GM18508 (cell line): Measurements from ENCODE around the gene UBE2D2.
"Not testable (repeated sequence)": the region's sequence is repeated elsewhere in the genome, so short reads cannot be mapped to it uniquely, and the experiment has no call there.

Experiments
- ATAC-seq: cut with Tn5 transposase; IDR thresholded peaks from one replicate; pipeline ENCODE4 v1.9.1; 2021; ENCODE audit warnings: moderate number of reproducible peaks; ENCODE audit not compliant: insufficient read depth, unreplicated experiment

UBE2D2 gene

DNA sequence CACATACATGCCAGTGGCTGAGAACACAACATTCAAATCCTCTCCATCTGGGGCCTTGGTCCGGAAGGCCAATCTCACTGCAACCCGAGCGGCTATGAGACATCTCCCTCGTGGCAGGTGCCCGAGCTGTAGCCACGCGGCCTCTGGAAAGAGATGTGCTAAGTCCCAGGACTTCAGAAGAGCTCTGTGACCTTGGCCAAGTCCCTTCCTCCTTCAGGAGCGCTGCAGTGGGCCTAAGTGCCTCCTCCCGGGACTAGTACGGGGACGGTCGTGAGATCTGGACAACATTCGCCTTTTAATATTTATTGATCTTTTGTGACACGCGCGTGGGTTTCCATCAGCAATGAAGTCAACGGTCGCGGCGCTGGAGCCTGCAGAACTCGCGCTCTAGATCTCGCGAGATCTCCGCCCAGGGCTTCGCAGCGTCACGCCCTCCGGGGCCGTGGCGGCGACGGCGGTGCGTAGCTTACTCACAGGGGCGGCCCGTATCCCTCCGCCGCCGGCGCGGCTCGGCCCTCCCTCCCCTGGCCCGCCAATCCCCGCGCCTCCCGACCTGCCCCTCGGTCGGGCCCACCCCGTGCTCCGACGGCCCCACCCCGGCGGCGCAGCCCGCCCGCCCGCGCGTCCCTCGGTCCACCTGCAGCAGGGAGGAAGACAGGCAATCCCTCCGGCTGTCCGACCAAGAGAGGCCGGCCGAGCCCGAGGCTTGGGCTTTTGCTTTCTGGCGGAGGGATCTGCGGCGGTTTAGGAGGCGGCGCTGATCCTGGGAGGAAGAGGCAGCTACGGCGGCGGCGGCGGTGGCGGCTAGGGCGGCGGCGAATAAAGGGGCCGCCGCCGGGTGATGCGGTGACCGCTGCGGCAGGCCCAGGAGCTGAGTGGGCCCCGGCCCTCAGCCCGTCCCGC, at the start of gene UBE2D2:
Gene UBE2D2 (plus strand): TSS at position 588 of the 903 bp plus-strand sequence. CDS start 453 bp downstream, outside the sequence.
- ATAC-seq: peak; percentile 59

DNA sequence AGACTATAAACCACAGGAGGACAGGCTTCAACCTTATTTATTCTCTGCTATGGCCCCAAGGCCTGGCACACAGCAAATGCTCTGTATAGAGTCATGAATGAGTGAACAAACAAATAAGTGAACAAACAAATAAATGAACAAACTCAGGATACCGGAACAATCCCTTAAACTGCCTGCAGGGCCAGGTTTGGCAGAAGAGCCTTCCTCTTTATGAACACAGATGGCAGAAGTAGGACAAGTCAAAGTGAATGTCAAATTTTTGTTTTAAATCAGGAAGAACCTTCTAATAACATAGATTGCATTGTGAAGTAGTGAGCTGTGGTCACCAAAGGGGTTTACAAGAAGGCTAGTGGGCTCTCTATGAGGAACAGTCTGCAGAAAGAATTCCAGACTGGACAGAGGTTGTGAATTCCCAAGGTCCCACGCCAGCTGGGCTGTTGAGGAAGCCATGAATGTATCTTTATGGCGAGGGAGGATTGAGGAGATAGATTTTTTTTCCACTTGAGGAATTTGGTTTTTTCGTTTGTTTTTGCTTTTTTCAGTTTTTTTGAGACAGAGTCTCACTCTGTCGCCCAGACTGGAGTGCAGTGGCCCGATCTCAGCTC, 48.3 kb upstream of the UBE2D2 start:
- no peak for ATAC-seq

DNA sequence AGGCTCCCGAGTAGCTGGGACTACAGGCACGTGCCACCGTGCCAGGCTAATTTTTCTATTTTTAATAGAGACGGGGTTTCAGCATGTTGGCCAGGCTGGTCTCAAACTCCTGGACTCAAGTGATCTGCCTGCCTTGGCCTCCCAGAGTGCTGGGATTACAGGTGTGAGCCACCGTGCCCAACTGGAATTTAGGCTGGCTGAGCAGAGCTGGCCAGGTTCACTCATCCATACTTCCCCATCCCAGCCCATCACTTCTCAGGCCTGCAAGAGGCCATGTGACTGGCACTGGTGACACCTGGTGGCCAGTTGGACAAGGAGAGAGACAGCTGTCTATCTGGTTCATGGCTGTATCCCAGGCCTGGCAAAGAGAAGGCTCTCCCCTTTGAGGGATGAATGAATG, 47.7 kb upstream of the UBE2D2 start:
- ATAC-seq: not testable (repeated sequence)

DNA sequence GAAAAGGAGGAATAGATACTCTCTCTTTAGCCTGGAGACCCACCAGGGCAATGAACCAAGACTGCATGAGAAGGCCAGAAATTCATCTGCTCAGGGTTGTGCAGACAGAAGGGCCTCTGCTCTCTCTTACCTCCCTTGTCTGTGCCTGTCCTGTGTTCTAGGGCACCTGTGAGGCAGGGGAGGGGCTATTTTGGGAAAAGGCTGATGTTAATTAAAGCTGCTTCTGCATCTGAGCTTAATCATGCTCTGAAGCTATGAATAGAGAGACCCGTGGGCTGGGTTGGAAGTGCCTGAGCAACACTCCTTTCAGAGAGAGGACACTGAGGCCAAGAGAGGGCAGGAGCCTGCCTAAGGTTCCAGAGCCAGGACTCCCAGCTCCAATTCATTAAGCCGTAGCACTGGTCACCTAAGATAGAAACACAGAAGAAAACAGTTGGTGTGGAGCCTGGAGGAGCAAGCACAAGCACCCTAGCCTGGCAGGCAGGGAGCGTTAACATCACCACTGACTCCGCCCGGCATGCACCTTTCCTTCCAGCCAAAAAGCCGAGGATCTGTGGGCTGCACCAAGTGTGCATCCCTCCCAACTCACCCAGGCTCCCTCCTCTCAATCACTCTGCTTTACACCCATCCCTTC, 47.2 kb upstream of the UBE2D2 start:
- ATAC-seq: no peak

DNA sequence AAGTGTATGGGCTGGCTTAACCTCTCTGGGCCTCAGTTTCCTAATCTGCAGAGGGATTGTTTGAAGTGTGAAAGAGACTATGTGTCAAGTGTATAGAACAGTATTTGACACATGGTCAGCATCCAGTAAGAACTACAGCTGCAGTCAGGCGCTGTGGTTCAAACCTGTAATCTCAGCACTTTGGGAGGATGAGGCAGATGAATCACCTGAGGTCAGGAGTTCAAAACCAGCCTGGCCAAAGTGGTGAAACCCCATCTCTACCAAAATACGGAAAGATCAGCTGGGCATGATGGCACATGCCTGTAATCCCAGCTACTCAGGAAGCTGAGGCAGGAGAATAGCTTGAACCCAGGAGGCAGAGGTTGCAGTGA, 46.7 kb upstream of the UBE2D2 start:
- ATAC-seq: no peak

DNA sequence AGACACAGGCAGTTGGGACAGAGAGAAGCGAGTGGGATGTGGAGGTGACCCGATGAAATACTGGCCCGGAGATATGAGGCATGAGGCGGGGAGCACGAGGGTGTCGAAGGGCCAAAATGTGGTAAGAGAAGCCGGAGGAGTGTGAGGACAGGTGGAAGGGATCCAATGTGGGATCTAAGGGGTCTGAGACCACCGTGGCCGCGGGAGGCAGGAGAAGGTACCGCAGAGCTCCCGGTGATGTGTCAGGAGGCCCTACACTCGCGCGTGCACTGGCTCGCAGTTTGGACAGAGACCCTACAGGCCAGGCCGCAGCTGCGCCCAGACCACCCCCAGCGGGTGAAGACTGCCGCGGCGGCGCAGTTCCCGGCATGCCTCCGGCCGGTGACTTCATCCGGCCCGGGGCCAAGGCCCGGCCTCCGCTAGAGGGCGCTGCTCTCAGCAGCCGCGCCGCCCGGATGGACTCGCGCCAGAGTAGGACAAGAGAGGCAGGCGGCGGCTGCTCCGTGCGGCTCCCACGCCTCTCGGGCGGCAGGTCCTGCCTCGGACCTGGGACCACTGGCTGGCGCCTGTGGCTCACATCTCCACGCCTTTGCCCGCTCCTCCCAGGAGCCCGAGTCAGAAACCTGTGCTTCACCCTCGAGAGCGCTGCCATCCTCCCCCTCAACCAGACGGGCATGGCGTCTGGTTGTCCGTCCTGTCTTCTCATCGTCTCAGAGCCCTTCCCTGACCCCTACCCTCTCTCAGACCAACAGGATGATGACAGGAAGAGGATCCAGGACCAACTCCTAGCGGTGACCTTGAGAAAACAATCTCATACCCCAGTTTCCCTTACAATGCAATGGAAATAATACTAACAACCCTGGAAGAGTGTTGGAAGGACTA, 43.2 kb upstream of the UBE2D2 start:
- no peak for ATAC-seq

DNA sequence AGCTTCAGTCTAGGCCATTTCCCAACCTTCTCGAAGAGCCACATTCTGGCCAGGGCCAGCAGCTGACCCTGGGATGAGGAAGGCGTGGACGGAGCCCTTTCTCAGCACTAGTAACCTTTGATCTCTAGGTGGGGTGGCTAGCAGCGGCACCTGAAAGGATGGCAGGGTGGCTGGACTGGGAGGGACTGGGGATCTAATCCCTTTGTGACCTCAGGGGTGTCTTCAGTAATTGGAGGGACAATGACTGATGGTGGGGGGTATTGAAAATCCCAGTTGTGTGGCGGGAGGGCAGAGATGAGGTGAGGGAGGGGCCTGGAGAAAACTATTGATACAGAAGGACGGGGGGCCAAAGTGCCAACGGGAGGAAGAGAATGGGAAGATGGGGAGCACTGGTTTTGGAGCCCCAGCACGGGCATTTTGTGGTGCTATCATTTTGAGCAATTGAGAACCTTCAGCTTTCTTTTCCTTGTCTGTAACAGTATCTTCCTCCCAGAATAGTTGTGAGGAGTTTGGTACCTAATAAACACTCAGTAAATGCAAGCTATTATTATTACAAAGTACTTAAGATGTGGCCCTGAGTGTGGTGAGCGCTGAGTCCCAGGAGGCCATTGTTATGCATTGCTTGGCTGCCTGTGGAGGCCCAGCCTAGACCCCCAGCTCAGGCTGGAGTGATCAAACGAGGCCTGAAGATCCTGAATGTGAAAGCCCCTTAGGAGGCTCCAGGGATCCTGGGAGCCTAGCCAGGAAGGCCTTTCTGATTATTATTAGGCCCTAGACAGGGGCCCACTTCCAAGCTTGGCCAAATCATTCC, 37.3 kb upstream of the UBE2D2 start:
- ATAC-seq: no peak

DNA sequence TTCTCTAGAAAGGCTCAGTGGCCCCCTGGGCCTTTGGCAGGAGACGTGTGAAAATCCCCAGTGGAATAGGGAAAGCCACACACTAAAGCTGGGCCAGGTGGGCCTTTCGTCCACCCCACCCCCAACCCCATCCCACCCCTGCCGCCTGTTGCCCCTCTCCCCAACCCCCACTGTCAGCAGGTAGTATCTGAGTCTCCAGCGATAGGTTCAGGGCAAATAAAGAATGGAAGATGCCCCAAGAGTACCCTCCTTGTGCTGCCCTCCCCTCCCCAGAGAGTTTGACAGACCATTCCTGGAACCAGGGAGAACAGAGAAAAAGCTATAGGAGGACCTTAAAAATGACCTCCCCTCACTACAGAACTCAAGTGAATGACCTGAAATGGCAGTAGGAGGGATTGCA, 36.7 kb upstream of the UBE2D2 start:
- no peak for ATAC-seq

DNA sequence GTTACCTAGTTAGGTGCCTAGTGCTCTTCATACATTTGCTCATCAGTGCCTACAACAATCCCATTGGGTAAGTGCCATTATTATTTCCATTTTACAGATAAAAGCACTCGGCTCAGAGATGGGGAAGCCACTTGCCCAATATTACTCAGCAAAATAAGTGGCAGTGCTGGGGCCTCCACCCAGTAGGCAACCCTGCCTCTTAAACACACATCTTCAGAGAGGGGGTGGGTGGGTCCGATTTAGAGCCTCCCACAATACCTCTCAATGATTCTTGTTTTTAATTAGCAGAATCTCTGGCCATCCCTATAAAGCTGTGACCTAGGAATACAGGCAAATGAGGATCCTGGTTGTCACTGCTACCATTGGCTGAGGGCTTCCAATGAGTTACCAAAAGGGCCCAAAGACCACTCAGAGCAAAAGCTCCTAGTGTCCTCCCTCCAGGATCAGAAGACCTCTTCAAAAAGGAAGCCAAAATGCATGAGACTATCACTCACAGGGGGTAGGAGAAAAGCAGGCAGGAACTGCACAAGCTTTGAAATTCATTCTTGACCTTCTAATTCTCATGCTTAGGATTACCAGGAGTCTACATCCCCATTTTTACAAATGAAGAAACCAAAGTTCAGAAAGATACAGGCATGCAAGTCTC, 36.1 kb upstream of the UBE2D2 start:
- no peak for ATAC-seq

DNA sequence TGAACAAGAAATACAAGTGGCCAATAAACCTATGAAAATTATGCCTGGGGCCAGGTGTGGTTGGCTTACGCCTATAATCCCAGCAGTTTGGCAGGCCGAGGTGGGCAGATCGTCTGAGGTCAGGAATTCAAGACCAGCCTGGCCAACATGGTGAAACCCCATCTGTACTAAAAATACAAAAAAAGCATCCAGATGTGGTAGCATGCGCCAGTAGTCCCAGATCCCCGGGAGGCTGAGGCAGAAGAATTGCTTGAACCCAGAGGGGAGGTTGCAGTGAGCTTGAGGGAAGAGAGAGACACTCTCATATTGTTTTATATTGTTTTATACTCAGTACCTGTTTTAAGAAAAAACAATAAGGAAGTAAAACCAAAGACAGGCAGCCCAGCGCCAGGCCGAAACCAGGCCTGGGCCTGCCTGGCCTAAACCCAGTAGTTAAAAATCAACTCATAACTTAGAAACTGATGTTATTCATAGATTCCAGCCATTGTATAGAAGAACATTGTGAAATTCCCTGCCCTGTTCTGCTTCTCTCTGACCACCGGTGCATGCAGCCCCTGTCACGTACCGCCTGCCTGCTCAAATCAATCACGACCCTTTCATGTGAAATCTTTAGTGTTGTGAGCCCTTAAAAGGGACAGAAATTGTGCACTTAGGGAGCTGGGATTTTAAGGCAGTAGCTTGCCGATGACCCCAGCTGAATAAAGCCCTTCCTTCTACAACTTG, 35.4 kb upstream of the UBE2D2 start:
- ATAC-seq: not testable (repeated sequence)

DNA sequence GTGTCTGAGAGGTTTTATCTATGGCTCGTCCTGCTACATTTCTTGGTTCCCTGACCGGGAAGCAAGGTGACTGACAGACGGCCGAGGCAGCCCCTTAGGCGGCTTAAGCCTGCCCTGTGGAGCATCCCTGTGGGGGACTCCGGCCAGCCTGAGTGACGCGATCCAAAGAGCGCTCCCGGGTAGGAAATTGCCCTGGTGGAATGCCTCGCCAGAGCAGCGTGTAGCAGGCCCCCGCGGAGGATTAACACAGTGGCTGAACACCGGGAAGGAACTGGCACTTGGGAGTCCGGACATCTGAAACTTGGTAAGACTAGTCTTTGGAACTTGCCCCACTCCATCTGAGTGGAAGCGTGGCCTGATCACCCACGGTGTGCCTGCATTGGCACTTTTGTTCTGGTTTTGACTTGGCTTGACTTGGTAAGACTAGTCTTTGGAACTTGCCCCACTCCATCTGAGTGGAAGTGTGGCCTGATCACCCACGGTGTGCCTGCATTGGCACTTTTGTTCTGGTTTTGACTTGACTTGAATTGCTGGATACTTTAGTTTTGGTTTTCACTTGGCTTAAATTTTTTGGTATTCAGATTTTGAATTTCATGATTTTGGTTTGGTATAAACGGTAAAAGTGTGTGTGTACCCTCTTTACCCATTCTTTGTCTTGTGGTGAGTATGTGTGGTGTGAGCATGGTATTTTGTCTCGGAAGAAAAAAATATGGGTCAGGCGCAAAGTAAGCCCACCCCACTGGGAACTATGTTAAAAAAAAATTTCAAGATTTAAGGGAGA, 34.6 kb upstream of the UBE2D2 start:
- not testable (repeated sequence) for ATAC-seq

DNA sequence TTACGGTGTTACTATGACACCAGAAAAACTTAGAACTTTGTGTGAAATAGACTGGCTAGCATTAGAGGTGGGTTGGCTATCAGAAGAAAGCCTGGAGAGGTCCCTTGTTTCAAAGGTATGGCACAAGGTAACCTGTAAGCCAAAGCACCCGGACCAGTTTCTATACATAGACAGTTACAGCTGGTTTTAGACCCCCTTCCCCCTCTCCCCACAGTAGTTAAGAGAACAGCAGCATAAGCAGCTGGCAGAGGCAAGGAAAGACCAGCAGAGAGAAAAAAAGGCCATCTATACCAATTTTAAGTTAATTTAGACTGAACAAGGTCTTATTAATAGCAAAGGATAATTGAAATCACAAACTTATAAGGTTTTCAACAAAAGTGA, 34.1 kb upstream of the UBE2D2 start:
- ATAC-seq: not testable (repeated sequence)

DNA sequence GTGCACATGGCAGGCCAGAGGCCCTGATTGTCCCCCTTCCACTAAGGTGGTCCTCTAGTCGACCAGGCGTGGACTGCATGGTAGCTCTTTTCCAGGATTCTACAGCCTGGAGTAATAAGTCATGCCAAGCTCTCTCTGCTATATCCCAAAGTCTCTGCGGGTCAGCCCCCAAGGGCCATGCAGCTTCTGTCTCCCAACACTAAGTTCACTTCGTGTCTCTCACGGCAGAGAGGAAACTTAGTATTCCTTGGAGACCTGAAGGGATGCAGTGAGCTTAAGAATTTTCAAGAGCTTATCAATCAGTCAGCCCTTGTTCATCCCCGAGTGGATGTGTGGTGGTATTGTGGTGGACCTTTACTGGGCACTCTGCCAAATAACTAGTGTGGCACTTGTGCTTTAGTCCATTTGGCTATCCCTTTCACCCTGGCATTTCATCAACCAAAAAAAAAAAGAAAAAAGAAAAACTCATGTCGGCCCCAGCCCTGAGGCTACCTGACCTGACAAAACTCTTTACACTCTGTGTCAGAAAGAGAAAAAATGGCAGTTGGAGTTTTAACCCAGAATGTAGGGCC, 33.2 kb upstream of the UBE2D2 start:
- ATAC-seq: not testable (repeated sequence)

DNA sequence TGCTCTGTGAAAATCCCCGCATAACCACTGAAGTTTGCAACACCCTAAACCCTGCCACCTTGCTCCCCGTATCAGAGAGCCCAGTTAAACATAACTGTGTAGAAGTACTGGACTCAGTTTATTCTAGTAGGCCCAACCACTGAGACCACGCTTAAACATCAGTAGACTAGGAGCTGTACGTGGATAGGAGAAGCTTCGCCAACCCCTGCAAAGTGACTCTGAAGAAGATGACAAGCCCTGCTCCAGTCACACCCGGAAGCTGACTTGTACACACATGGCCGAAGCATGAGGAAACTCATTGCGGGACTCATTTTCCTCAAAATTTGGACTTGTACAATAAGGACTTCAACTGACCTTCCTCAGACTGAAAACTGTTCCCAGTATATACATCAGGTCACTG, 32.4 kb upstream of the UBE2D2 start:
- not testable (repeated sequence) for ATAC-seq

DNA sequence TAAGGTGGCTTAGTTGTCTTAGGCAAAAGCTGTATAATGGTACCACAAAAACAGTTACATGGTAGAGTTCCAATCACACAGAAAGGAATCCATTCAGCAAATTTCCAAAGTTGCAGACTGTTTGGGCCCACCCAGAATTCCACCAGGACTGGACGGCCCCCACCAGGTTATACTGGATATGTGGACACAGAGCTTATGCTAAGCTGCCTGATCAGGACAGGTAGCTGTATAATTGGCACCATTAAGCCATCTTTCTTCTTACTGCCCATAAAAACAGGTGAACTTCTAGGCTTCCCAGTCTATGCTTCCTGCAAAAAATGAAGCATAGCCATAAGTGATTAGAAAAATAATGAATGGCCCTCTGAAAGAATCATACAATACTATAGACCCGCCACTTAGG, 31.1 kb upstream of the UBE2D2 start:
- not testable (repeated sequence) for ATAC-seq

DNA sequence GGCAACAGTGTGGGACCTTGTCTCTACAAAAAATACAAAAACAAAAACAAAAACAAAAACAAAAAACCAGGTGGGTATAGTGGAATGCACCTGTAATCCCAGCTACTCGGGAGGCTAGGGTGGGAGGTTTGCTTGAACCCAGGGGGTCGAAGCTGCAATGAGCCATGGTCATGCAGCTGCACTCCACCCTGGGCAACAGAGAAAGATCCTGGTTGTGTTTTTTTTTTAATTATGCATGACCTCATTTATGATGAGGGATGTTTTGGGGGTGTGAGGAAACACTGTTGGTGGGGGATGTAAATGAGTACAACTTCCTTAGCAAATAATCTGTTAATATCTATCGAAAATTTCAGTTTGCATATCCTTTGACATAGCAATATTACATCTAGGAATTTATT, 29.4 kb upstream of the UBE2D2 start:
- no peak for ATAC-seq

DNA sequence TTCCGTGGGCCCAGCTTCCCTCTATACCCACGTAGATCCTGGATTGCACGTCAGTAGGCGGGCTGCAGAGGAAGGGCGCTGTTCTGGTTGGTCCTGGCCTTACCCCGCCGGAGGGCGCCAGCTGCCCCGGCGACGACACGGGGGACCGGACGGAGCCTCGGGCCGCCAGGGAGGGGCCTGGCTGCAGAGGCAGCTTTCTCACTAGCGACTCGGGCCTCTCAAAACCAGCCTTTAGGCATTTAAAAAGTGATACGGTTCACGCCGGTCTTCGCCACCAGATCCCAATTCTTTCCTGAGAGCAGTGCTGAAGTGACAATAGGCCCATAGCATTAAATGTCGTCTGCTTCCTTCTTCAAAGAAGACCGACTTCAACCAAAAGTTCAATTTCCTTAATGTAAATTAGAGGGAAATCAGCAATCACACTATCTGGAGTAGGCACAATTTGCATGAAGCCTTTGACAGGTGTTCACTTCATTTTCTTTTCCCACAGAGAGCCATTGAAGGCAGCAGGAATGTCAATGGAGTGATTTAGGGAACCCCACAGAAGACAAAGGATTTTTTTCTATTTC, 17.6 kb upstream of the UBE2D2 start:
- no peak for ATAC-seq
